SK-N-MC (cell line): ENCODE data around the gene PLEKHG5.

ENCODE experiments used
- DNase-seq: peaks from one replicate; pipeline ENCODE4 v3.0.0-alpha.2; 2011; ENCODE audit warnings: low read depth, low spot score
- H3K27ac ChIP-seq: fragments of 200-600 bp; sonication (generic); 2 replicates; pipeline ENCODE4 v1.5.1; 2016; ENCODE audit warnings: mixed run types
- H3K36me3 ChIP-seq: fragments of 200-600 bp; sonication (generic); 2 replicates; pipeline ENCODE4 v1.6.1; 2017; ENCODE audit warnings: antibody characterized with exemption, low read length, mixed read lengths; ENCODE audit not compliant: insufficient read depth
- H3K4me3 ChIP-seq: fragments of 200-600 bp; sonication (generic); 2 replicates; pipeline ENCODE4 v1.5.1; 2016
- H3K9ac ChIP-seq: fragments of 200-600 bp; sonication (generic); 2 replicates; pipeline ENCODE4 v1.8.0; 2017; ENCODE audit warnings: mixed run types, mixed read lengths; ENCODE audit not compliant: insufficient read length
- H3K9me3 ChIP-seq: fragments of 200-600 bp; sonication (generic); 2 replicates; pipeline ENCODE4 v1.6.1; 2017; ENCODE audit warnings: low read depth, mild to moderate bottlenecking, antibody characterized with exemption, low read length, moderate library complexity, mixed read lengths
- EZH2 ChIP-seq: fragments of 200-600 bp; sonication (generic); IDR thresholded peaks from one replicate; pipeline ENCODE4 v1.6.1; 2017; ENCODE audit warnings: antibody characterized with exemption
- FOXP2 ChIP-seq: optimal IDR thresholded peaks from 2 replicates; pipeline ENCODE3; 2011; ENCODE audit warnings: mild to moderate bottlenecking, moderate library complexity; ENCODE audit not compliant: insufficient read depth; ENCODE audit errors: extremely low read length, control extremely low read depth
- POLR2AphosphoS5 ChIP-seq: IDR thresholded peaks from 2 replicates; pipeline ENCODE4 v1.6.1; 2012; ENCODE audit warnings: mild to moderate bottlenecking, low read depth, low read length, borderline replicate concordance

PLEKHG5 gene

GRCh38 chr1:6477039-6477820 lies 14.2 kb downstream of the PLEKHG5 start:
- Histone ChIP-seq H3K9ac (no peak overlapping the region), H3K36me3 (no peaks in the 10 kb centered on the region), H3K27ac (no peak overlapping the region), H3K4me3 (no peak overlapping the region), H3K9me3 (no peaks in the 10 kb centered on the region)
- no peak for TF ChIP-seq POLR2AphosphoS5
- no peak for TF ChIP-seq FOXP2
- TF ChIP-seq EZH2: no peak
- DNase-seq: no peak

- TF ChIP-seq POLR2AphosphoS5 (no peak), FOXP2 (no peak), EZH2 (no peak)
- DNase-seq: no peak
- no peaks in the 10 kb centered on the region for H3K36me3 ChIP-seq
- no peaks in the 10 kb centered on the region for H3K9me3 ChIP-seq
- no peak overlapping the region for H3K9ac ChIP-seq
- no peak overlapping the region for H3K4me3 ChIP-seq
- no peak overlapping the region for H3K27ac ChIP-seq
These were observed 15.0 kb downstream of the PLEKHG5 start for GRCh38 chr1:6476483-6476882.

- Histone ChIP-seq H3K36me3 (no peaks in the 10 kb centered on the region), H3K9me3 (no peaks in the 10 kb centered on the region)
- DNase-seq: no peak
These were observed 15.9 kb downstream of the PLEKHG5 start for GRCh38 chr1:6475381-6476133.

GRCh38 chr1:6474815-6475282 lies 16.6 kb downstream of the PLEKHG5 start:
- DNase-seq: no peak

More at GRCh38 chr1:6475381-6476133, 15.9 kb downstream of the PLEKHG5 start:
- Histone ChIP-seq H3K9ac (no peak overlapping the region), H3K4me3 (no peak overlapping the region), H3K27ac (no peak overlapping the region)
- TF ChIP-seq EZH2: no peak
- no peak for TF ChIP-seq POLR2AphosphoS5
- peak; percentile 16 for TF ChIP-seq FOXP2

GRCh38 chr1:6473974-6474814 lies 17.3 kb downstream of the PLEKHG5 start:
- Histone ChIP-seq H3K9me3 (no peaks in the 10 kb centered on the region), H3K4me3 (no peak overlapping the region), H3K36me3 (no peaks in the 10 kb centered on the region), H3K9ac (no peak overlapping the region), H3K27ac (no peak overlapping the region)
- TF ChIP-seq POLR2AphosphoS5 (no peak), EZH2 (no peak), FOXP2 (no peak)
- no peak for DNase-seq

More at GRCh38 chr1:6474815-6475282, 16.6 kb downstream of the PLEKHG5 start:
- Histone ChIP-seq H3K4me3 (no peak overlapping the region), H3K9ac (no peak overlapping the region), H3K27ac (no peak overlapping the region), H3K36me3 (no peaks in the 10 kb centered on the region), H3K9me3 (no peaks in the 10 kb centered on the region)
- TF ChIP-seq POLR2AphosphoS5: no peak
- no peak for TF ChIP-seq EZH2
- no peak for TF ChIP-seq FOXP2

- no peak overlapping the region for H3K9ac ChIP-seq
- H3K4me3 ChIP-seq: no peak overlapping the region
- H3K9me3 ChIP-seq: no peaks in the 10 kb centered on the region
- no peak for DNase-seq
- TF ChIP-seq FOXP2 (no peak), POLR2AphosphoS5 (no peak), EZH2 (no peak)
- H3K36me3 ChIP-seq: no peaks in the 10 kb centered on the region; the same call in 1 of the 2 replicates
- no peak overlapping the region for H3K27ac ChIP-seq
These were observed 18.3 kb downstream of the PLEKHG5 start for GRCh38 chr1:6473156-6473555.

- H3K9ac ChIP-seq: no peak overlapping the region
- no peaks in the 10 kb centered on the region for H3K9me3 ChIP-seq
- H3K27ac ChIP-seq: no peak overlapping the region
- TF ChIP-seq EZH2 (no peak), POLR2AphosphoS5 (no peak), FOXP2 (no peak)
- no peak overlapping the region for H3K4me3 ChIP-seq
- no peak for DNase-seq
- no peaks in the 10 kb centered on the region; the same call in 1 of the 2 replicates for H3K36me3 ChIP-seq
These were observed 19.1 kb downstream of the PLEKHG5 start for GRCh38 chr1:6472391-6472790.

- no peak overlapping the region for H3K9ac ChIP-seq
- no peak for TF ChIP-seq EZH2
- TF ChIP-seq FOXP2: no peak
- no peak for TF ChIP-seq POLR2AphosphoS5
- no peak for DNase-seq
- no peak overlapping the region for H3K27ac ChIP-seq
- H3K4me3 ChIP-seq: no peak overlapping the region
- H3K36me3 ChIP-seq: no peaks in the 10 kb centered on the region; the same call in 1 of the 2 replicates
- no peaks in the 10 kb centered on the region for H3K9me3 ChIP-seq
These were observed 19.5 kb downstream of the PLEKHG5 start for GRCh38 chr1:6471970-6472368.
